Epithelial cell of alveolus of lung (primary cell): Measurements from ENCODE around the gene LGALS7B. TPM values are rescaled to one million over a fixed set of nuclear protein-coding genes. Genes with fewer than 3 reads are reported as not detected.

ENCODE experiments used
- total RNA-seq: library from RNA; depleted of rRNA; stranded (reverse); fragments of >200 nt; gene quantifications from 2 replicates; pipeline ENCODE4 v1.2.1, GENCODE V29; 2015

LGALS7B gene
- not detected in 2 replicates for total RNA-seq

DNA sequence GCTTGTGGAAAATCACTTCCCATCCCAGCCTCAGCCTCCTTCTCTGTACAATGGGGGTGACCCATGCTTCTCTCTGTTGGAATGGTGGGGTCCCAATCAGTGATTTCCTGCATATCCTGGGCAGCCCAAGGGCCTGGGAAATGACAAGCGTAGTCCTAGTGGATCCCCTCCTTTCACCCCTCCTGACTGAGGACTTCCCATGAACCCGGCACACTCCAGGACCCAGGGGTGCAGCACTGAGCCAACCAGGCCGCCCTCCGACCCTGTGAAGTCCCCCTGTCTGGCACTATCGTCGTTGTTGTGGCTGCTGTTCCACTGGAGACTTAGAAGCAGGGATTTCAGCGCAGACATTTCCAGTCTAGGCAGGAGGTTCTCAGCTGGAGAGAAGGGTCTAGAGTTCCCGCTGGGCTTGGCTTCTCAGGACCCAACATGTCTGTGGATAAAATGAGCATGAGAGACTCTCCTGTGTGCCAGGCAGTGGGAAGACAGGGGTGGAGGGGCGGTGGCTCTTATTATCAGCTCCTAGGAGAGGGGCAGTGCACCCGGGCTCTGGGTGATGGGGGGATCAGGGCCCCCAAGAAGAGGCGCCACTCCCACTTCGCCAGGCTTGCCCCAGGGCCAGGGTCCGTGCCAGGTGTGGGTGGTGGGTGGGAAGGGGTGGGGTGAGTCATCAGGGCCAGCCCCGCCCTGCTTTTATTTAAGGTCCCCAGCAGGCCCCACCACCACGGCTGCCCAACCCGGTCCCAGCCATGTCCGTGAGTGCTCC lies at the start of gene LGALS7B:
TSS of gene LGALS7B (plus strand) at position 723 of the 766 bp plus-strand sequence. CDS start at position 750, 27 bp downstream.

DNA sequence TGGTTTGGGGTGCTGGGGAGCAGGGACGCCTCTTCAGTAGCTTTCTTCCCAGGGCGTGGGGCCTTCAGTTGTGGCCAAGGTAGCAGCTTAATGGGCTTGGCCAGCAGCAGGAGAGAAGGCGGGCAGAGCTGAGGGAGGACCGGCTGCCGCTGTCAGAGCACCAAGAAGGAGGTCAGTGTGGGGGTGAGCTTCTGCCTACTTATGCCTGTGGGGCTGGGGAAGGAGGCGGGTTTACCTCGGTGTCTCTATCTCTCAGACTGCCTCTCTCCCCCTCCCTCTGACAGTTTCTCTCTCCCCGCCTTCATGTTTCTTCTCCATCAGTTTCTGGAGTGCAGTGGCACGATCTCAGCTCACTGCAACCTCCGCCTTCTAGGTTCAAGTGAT lies 44.7 kb upstream of the LGALS7B start, which contains the start of gene CAPN12:
TSS of gene CAPN12 (minus strand) at position 177 of the 384 bp plus-strand sequence. CDS start 309 bp downstream, outside the sequence.

DNA sequence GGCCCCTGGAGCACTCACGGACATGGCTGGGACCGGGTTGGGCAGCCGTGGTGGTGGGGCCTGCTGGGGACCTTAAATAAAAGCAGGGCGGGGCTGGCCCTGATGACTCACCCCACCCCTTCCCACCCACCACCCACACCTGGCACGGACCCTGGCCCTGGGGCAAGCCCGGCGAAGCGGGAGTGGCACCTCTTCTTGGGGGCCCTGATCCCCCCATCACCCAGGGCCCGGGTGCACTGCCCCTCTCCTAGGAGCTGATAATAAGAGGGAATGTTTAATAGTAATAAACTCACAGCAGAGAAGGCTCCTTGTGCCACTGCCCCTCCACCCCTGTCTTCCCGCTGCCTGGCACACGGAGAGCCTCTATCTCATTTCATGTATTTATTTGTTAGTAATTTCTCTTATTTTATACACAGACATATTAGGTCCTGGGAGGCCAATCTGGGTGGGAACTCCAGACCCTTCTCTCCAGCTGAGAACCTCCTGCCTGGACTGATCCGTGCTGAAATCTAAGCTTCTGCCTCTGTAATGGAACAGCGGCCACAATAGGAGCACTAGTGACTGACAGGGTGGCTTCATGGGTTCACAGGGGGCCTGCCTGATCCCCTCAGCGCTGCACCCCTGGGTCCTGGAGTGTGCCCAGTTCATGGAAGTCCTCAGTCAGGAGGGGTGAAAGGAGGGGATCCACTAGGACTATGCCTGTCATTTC lies 15.4 kb upstream of the LGALS7B start, which contains the start of gene LGALS7:
TSS of gene LGALS7 (minus strand) at position 49 of the 709 bp plus-strand sequence. CDS start at position 24, 25 bp downstream.

DNA sequence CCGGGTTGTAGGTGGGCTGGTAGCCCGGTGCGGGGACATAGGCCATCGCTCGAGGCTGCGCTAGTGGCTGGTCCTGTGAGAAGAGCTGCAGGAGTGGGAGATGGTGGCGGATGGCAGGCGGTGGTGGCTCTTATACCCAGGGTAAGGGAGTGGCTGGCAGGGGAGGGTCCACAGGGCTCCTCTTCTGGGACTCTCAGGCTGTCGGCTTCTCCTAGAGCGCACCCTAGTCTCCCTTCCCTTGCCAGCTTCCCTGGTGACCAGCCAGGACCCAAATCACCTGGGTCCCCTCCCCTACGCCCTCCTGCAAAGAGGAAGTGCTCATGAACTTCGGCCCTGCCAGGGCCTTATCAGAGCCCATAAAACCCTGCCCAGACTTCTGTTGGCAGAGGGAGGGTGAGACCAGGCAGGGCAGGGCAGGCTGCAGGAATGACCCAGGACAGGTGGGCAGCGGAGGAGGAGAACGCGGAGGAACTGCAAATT lies 23.9 kb downstream of the LGALS7B start, which contains the start of gene LGALS4:
TSS of gene LGALS4 (minus strand) at position 105 of the 480 bp plus-strand sequence. CDS start at position 46, 59 bp downstream.

Other genes starting within 250 kb of the LGALS7B start
- gene MAP4K1, start 171.2 kb upstream of the LGALS7B start, total RNA-seq: not detected in 2 replicates
- gene EIF3K, start 170.0 kb upstream of the LGALS7B start, total RNA-seq: 306 and 455 TPM in 2 replicates
- gene ACTN4, start 141.6 kb upstream of the LGALS7B start, total RNA-seq: 210 and 351 TPM in 2 replicates
- gene CAPN12, start 44.7 kb upstream of the LGALS7B start, total RNA-seq: 0.13 and 0.16 TPM in 2 replicates
- not detected in 2 replicates for gene LGALS7, start 15.7 kb upstream of the LGALS7B start, total RNA-seq
- not detected in 2 replicates for gene LGALS4, start 23.7 kb downstream of the LGALS7B start, total RNA-seq
- 66.3 and 91.7 TPM in 2 replicates for gene ECH1, start 42.6 kb downstream of the LGALS7B start, total RNA-seq
- 221 and 279 TPM in 2 replicates for gene HNRNPL, start 60.8 kb downstream of the LGALS7B start, total RNA-seq
- 4.5 and 5.8 TPM in 2 replicates for gene RINL, start 89.1 kb downstream of the LGALS7B start, total RNA-seq
- gene SIRT2, start 110.4 kb downstream of the LGALS7B start, total RNA-seq: 43.0 and 53.8 TPM in 2 replicates
- 16.2 and 20.2 TPM in 2 replicates for gene NFKBIB, start 110.8 kb downstream of the LGALS7B start, total RNA-seq
- gene CCER2, start 123.0 kb downstream of the LGALS7B start, total RNA-seq: 0.16 TPM in 1 of 2 replicates, not detected in the other
- gene SARS2, start 141.6 kb downstream of the LGALS7B start, total RNA-seq: 27.8 and 32.5 TPM in 2 replicates
- gene MRPS12, start 141.7 kb downstream of the LGALS7B start, total RNA-seq: 32.4 and 61.2 TPM in 2 replicates
- 24.3 and 39.8 TPM in 2 replicates for gene FBXO17, start 186.5 kb downstream of the LGALS7B start, total RNA-seq
- 2.1 and 3.4 TPM in 2 replicates for gene FBXO27, start 243.3 kb downstream of the LGALS7B start, total RNA-seq